Smooth muscle cell (in vitro differentiated cells): Measurements from ENCODE around the gene PRDX3. TPM values are rescaled to one million over a fixed set of nuclear protein-coding genes. Genes with fewer than 3 reads are reported as not detected.
A peak's percentile ranks its signal among the peaks of the same experiment; 100 is the strongest.

Experiments
- DNase-seq: peaks from one replicate; lab custom pipeline; 2025; ENCODE audit not compliant: unreplicated experiment; lab: John Stamatoyannopoulos, UW
- H2AFZ ChIP-seq: fragments of 200-600 bp; sonication (generic); 2 replicates; pipeline ENCODE4 v1.6.0; 2016; ENCODE audit warnings: antibody characterized with exemption, low read depth, mild to moderate bottlenecking
- H3F3A ChIP-seq: fragments of 200-600 bp; sonication (generic); 2 replicates; pipeline ENCODE4 v1.6.0; 2017; ENCODE audit warnings: antibody characterized with exemption, low read depth
- H3K27ac ChIP-seq: fragments of 200-600 bp; sonication (generic); 2 replicates; pipeline ENCODE4 v1.5.1; 2016; ENCODE audit warnings: low read depth, mild to moderate bottlenecking
- H3K27me3 ChIP-seq: fragments of 200-600 bp; sonication (generic); 2 replicates; pipeline ENCODE4 v1.6.1; 2016; ENCODE audit warnings: low read depth, mild to moderate bottlenecking
- H3K36me3 ChIP-seq: fragments of 200-600 bp; sonication (generic); 2 replicates; pipeline ENCODE4 v1.5.1; 2016; ENCODE audit warnings: low read depth
- H3K4me1 ChIP-seq: fragments of 200-600 bp; sonication (generic); 2 replicates; pipeline ENCODE4 v1.5.1; 2016; ENCODE audit warnings: low read depth
- H3K4me2 ChIP-seq: fragments of 200-600 bp; sonication (generic); 2 replicates; pipeline ENCODE4 v1.6.0; 2016; ENCODE audit warnings: mild to moderate bottlenecking
- H3K4me3 ChIP-seq: fragments of 200-600 bp; sonication (generic); 2 replicates; pipeline ENCODE4 v1.5.1; 2016; ENCODE audit warnings: mild to moderate bottlenecking
- H3K79me2 ChIP-seq: fragments of 200-600 bp; sonication (generic); 2 replicates; pipeline ENCODE4 v1.6.0; 2016; ENCODE audit warnings: low read depth, mild to moderate bottlenecking
- H3K9ac ChIP-seq: fragments of 200-600 bp; sonication (generic); 2 replicates; pipeline ENCODE4 v1.6.0; 2016; ENCODE audit warnings: low read depth
- H3K9me3 ChIP-seq: fragments of 200-600 bp; sonication (generic); replicated peaks from 2 replicates; pipeline ENCODE4 v1.5.1; 2016; ENCODE audit warnings: low read depth
- H4K20me1 ChIP-seq: fragments of 200-600 bp; sonication (generic); 2 replicates; pipeline ENCODE4 v1.6.0; 2016; ENCODE audit warnings: low read depth
- WGBS: methylation state at CpG from one replicate; pipeline ENCODE4 v1.1.7; 2016; ENCODE audit warnings: low lambda C conversion rate; 5-methylcytosine and 5-hydroxymethylcytosine counted together
- polyA plus RNA-seq: library from polyadenylated mRNA; unstranded; fragments of >200 nt; fragmentation: Nextera tagmentation; extraction: Ambion mirVana; gene quantifications from 2 replicates; pipeline ENCODE4 v1.2.1, GENCODE V29; 2016
- total RNA-seq: library from RNA; depleted of rRNA; stranded (reverse); fragments of >200 nt; gene quantifications from 2 replicates; pipeline ENCODE4 v1.2.3, GENCODE V29; 2014
- TF ChIP-seq, protein P1 (sequence below): fragments of 200-600 bp; sonication (generic); IDR thresholded peaks from 2 replicates; pipeline ENCODE4 v1.5.1; 2017; ENCODE audit warnings: borderline replicate concordance, mild to moderate bottlenecking, antibody characterized with exemption; ENCODE audit not compliant: insufficient read depth, poor library complexity, severe bottlenecking

The PRDX3 gene
- total and polyA plus RNA-seq, 2 experiments from 2014 or later = 123 to 156 TPM

DNA sequence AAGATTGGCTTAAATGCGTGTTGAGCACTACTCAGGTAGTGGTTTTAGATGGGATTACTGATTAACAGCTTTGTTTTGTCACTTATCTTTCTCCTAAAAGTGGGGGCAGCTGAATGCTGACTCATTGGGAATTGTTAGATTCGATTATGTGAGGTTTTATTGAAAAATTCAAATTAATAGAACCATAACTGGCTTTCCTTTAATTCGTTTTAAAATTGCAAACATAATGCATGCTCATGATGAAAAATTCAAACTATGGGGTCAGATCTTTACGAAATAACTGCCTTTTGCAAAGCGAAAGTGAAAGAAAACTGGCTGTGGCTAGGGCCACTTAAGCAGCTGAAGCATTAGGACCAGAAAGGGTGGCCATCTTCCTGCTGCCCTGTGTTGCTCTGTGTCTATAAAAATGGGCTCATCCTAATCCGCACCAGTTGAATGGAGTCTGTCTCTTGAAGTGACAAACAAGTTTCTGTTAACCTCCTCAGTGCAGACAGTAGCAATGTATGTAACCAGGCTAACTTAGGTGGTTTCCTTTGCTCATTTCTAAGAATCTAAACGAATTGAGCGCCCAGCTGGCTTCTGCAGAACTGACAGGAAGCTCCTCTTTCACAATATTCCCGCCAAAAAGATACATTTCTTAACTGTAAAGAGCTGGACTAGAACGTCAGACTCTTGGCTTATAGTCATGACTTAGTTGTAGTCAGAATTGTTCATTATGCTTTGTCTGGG is 46.9 kb downstream of the PRDX3 start:
- no peak for DNase-seq
- TF ChIP-seq, protein P1, sequence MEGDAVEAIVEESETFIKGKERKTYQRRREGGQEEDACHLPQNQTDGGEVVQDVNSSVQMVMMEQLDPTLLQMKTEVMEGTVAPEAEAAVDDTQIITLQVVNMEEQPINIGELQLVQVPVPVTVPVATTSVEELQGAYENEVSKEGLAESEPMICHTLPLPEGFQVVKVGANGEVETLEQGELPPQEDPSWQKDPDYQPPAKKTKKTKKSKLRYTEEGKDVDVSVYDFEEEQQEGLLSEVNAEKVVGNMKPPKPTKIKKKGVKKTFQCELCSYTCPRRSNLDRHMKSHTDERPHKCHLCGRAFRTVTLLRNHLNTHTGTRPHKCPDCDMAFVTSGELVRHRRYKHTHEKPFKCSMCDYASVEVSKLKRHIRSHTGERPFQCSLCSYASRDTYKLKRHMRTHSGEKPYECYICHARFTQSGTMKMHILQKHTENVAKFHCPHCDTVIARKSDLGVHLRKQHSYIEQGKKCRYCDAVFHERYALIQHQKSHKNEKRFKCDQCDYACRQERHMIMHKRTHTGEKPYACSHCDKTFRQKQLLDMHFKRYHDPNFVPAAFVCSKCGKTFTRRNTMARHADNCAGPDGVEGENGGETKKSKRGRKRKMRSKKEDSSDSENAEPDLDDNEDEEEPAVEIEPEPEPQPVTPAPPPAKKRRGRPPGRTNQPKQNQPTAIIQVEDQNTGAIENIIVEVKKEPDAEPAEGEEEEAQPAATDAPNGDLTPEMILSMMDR = no peak
- WGBS = 85% methylated on average over 10 of the region's 10 CpGs
- H3K4me1 ChIP-seq = no peaks in the 10 kb centered on the region
- H2AFZ ChIP-seq = no peak overlapping the region
- no peak overlapping the region for H3K9ac ChIP-seq
- no peaks in the 10 kb centered on the region for H3F3A ChIP-seq
- peaks cover 2% of the 10 kb centered on the region for H3K36me3 ChIP-seq
- H3K4me2 ChIP-seq = no peak overlapping the region
- H3K27me3 ChIP-seq = no peaks in the 10 kb centered on the region
- no peaks in the 10 kb centered on the region for H3K9me3 ChIP-seq
- H3K27ac ChIP-seq = no peak overlapping the region
- H3K79me2 ChIP-seq = no peaks in the 10 kb centered on the region
- no peak overlapping the region for H3K4me3 ChIP-seq
- no peaks in the 10 kb centered on the region for H4K20me1 ChIP-seq

DNA sequence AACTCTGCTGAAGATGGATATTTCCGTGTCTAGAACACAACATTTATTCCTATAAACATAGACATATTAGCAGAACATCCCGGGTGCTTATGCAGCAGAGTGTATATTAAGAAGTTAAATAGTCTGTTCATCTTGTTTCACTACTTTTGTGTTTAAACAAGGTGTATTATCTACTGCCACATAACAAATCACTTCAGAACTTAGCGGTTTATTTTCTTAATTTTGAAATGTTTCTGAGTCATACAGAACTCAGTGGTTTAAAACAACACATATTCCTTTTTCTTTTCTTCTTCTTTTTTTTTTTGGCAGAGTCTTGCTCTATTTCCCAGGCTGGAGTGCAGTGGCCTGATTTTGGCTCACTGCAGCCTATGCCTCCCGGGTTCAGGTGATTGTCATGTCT is 48.9 kb downstream of the PRDX3 start:
- Histone ChIP-seq H3F3A (no peaks in the 10 kb centered on the region), H3K36me3 (peaks cover 2% of the 10 kb centered on the region), H3K9me3 (no peaks in the 10 kb centered on the region), H3K4me2 (no peak overlapping the region), H3K4me3 (no peak overlapping the region), H3K4me1 (no peaks in the 10 kb centered on the region), H3K27ac (no peak overlapping the region), H2AFZ (no peak overlapping the region), H4K20me1 (no peaks in the 10 kb centered on the region), H3K27me3 (no peaks in the 10 kb centered on the region), H3K9ac (no peak overlapping the region), H3K79me2 (no peaks in the 10 kb centered on the region)
- DNase-seq = no peak
- TF ChIP-seq, protein P1 = no peak
- WGBS = 97% methylated on average over 4 of the region's 4 CpGs

DNA sequence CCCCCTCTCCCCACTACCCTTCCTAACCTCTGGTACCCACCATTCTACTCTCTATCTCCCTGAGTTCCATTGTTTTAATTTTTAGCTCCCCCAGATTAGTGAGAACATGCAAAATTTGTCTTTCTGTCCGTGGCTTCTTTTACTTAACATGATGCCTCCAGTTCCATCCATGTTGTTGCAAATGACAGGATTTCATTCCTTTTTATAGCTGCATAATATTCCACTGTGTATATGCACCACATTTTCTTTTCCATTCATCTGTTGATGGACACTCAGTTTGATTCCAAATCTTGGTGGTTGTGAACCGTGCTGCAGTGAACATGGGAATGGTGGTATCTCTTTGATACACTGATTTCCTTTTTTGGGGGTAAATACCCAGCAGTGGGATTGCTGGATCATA is 52.7 kb downstream of the PRDX3 start:
- Histone ChIP-seq H3K4me3 (no peak overlapping the region), H4K20me1 (no peaks in the 10 kb centered on the region), H3K79me2 (no peaks in the 10 kb centered on the region), H3K4me1 (no peaks in the 10 kb centered on the region), H3K9ac (no peak overlapping the region), H3K27ac (no peak overlapping the region), H2AFZ (no peak overlapping the region), H3K9me3 (no peaks in the 10 kb centered on the region), H3F3A (no peaks in the 10 kb centered on the region), H3K27me3 (no peaks in the 10 kb centered on the region), H3K36me3 (peaks cover 2% of the 10 kb centered on the region), H3K4me2 (no peak overlapping the region)
- WGBS = 100% methylated on average over 2 of the region's 2 CpGs
- TF ChIP-seq, protein P1 = no peak
- no peak for DNase-seq

- Histone ChIP-seq H3K27ac (peak overlapping the region; percentile 84), H3F3A (no peaks in the 10 kb centered on the region), H4K20me1 (no peaks in the 10 kb centered on the region), H3K36me3 (no peaks in the 10 kb centered on the region), H2AFZ (no peak overlapping the region), H3K9ac (no peak overlapping the region), H3K4me3 (no peak overlapping the region), H3K27me3 (no peaks in the 10 kb centered on the region), H3K9me3 (no peaks in the 10 kb centered on the region), H3K4me2 (no peak overlapping the region), H3K4me1 (no peaks in the 10 kb centered on the region), H3K79me2 (no peaks in the 10 kb centered on the region)
- no peak for DNase-seq
- TF ChIP-seq, protein P1 = no peak
- WGBS = 100% methylated on average over 2 of the region's 2 CpGs
These were observed 57.7 kb downstream of the PRDX3 start for GRCh38 chr10:119120875-119121274.
